Fibroblast of the aortic adventitia (primary cell): ENCODE data around the gene URB1. TPM values are rescaled to one million over a fixed set of nuclear protein-coding genes. Genes with fewer than 3 reads are reported as not detected.

Experiments used
- DNase-seq: peaks from one replicate; pipeline ENCODE4 v3.0.0-alpha.2; 2010; ENCODE audit warnings: low read depth
- H3K4me3 ChIP-seq: 2 replicates; pipeline ENCODE4 v1.5.1; 2011; ENCODE audit warnings: low read depth, mild to moderate bottlenecking, control low read depth, low read length, moderate library complexity
- total RNA-seq: library from RNA; depleted of rRNA; stranded (reverse); fragments of >200 nt; gene quantifications from 2 replicates; pipeline ENCODE4 v1.2.3, GENCODE V29; 2012; ENCODE audit warnings: low replicate concordance
- TF ChIP-seq, protein P1 (sequence below): IDR thresholded peaks from 2 replicates; pipeline ENCODE4 v1.5.1; 2011; ENCODE audit warnings: mild to moderate bottlenecking, low read length, control low read depth, inconsistent platforms; ENCODE audit not compliant: insufficient read depth

URB1 gene
- total RNA-seq, 1 donor = 21.1 TPM

DNA sequence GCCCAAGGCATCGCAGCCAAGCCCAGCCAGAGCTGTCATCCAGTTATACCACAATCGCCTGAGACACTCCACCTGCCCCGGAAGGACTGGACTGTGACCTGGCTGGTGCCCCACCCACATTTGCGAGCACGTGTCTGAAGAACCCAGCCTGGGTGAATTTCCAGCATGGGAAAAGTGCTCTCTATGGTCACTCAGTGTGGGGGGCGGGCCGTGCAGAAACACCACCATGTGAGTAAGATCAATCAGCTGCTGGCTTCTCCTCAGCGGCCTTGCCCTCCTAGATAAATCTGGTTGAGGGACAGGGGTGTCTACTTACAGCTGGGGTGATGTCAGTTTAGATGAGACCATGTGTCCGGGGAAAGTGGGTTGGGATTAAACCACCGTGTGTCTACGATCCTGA is 44.8 kb downstream of the URB1 start:
- TF ChIP-seq, protein P1, sequence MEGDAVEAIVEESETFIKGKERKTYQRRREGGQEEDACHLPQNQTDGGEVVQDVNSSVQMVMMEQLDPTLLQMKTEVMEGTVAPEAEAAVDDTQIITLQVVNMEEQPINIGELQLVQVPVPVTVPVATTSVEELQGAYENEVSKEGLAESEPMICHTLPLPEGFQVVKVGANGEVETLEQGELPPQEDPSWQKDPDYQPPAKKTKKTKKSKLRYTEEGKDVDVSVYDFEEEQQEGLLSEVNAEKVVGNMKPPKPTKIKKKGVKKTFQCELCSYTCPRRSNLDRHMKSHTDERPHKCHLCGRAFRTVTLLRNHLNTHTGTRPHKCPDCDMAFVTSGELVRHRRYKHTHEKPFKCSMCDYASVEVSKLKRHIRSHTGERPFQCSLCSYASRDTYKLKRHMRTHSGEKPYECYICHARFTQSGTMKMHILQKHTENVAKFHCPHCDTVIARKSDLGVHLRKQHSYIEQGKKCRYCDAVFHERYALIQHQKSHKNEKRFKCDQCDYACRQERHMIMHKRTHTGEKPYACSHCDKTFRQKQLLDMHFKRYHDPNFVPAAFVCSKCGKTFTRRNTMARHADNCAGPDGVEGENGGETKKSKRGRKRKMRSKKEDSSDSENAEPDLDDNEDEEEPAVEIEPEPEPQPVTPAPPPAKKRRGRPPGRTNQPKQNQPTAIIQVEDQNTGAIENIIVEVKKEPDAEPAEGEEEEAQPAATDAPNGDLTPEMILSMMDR = no peak
- no peak overlapping the region for H3K4me3 ChIP-seq
- DNase-seq = no peak

DNA sequence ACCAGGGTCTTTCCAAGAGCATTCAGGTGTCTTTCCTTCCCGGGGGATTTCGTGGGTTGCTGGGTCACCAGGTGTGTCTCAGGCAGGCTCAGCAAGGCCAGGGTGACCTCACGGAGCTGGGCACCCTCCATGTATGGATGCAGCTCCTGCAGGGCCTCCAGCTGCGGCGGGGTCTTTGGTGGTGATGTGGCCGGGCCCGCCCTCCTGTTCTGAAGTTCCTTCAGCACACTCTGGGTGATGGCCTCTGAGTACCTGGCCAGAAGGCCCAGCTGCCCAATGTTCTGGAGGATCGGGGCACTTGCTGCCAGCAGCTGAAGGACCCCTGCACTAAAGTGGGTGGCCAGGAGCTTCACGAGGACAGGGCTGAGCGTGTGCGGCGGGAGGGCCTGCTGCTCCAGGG is 45.5 kb downstream of the URB1 start:
- no peak for DNase-seq
- no peak overlapping the region for H3K4me3 ChIP-seq
- TF ChIP-seq, protein P1 = no peak

DNA sequence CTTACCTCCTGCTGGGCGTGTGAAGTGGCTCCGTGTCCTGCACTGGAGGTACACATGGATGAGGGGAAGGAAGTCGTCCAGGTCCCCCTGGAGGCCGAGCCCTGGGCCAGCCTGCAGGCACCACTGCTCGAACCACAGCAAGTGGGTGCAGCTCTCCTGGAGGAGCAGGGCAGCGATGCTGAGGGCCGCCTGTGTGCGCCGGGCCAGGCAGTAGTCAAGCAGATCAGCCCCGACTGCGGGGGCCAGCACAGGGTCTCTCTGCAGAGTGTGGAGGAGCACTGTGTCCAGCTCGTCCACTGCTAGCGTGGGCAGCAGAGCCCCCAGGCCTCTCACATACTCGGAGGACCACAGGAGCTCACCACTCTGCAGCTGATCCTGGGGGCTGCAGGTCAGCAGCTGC is 45.9 kb downstream of the URB1 start:
- no peak overlapping the region for H3K4me3 ChIP-seq
- no peak for DNase-seq
- TF ChIP-seq, protein P1 = no peak

DNA sequence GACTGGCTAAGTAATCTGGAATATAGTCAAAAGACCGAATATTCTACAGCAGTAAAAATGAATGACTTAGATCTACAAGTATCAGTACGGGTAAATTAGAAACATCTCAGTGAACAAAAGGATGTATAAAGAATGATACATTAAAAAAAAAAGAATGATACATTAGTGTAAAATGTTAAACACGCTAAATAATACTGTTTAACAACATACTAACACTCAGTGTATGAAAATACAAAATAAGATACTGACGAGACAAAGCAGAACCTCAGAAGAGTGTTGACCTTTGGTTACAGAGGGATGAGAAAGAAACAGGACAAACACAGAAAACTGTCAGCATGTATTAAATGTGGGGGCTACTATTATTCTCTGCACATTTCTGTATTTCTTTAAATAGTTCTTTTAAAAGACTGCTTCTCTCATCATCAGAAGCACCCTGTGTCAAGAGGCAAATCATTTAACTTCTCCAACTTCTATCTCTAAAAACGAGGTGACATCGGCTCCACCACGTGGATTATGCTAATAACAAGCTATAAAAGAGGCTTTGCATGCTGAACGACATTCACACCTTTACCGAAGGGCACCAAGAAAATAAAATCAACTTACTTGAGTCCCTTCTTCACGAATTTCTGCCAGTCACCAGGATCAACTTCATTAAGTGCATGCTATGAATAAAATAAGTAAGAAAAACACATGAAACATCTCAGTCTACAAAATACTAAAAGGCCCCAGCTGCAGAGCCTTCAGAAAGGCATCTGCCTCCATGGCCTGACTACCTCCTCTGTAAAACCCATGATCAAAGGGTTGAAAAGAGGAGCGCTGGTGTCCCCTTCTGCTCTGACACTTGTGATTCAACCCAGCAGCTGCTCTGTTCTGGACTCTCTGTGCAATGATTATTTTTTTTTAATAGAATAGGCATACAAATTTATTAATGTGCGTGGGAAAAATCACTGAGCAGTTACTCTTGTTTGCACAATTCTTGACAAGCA is 51.7 kb downstream of the URB1 start:
- H3K4me3 ChIP-seq = no peak overlapping the region
- no peak for DNase-seq
- TF ChIP-seq, protein P1 = no peak

DNA sequence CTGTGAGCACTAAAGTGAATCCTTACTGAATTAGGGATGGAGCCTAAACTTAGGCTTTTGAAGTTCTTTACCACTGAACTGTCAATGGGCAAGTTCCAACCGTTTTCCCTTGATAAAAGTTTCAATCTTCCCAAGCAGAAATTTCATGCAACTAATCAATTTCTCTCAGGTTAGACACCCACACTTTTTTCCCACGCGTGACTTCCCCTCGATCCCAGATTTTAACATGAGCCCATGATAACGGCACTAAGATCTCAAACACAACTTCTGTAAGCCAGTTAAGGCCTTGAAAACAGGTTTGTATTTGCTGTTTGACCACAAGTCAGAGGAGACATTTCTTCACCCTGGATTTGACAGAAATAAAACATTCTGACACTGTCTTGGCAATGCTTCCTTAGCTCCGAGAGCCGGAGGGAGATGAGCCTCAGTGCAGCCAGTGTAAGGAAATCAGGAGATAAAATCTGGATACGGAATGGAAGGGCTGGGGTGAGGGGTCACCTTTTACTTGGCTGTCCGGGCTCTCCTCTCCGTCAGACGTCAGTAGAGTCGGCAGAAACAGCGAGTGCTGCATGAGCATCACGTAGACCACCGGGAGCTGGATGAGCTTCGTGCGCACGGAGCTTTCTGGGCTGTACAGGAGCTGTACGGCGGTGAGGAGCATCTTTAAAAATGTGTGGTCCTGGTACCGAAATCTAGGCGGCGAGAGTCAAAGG is 54.4 kb downstream of the URB1 start:
- no peak overlapping the region for H3K4me3 ChIP-seq
- DNase-seq = no peak
- TF ChIP-seq, protein P1 = no peak

DNA sequence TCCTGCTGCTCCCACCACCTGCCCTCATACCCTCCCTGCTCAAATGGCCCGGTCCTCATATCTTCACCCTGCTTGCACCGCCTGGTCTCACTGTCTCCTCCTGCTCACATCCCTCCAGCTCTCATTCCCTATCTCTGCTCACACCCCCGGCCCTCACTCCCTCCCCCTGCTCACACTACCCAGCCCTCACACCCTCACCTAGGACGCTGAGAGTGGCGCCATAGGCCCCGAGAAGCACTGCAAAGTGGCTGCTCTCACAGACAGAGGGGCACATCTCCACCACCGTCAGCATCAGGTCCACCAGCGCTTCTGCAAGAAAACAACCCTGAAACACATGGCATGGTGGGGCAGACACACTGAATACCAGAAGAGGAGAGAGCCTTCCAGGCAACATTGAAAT is 55.6 kb downstream of the URB1 start:
- no peak for DNase-seq
- TF ChIP-seq, protein P1 = no peak
- no peak overlapping the region for H3K4me3 ChIP-seq
